ENCODE results near the gene HDDC2. TPM values are rescaled to one million over a fixed set of nuclear protein-coding genes. Genes with fewer than 3 reads are reported as not detected.

Gene HDDC2
- total and polyA plus RNA-seq, 12 donors = 70.9 to 107 (median 103) TPM

- Histone ChIP-seq H3K27me3 (no peaks in the 10 kb centered on the region), H3K4me3 (no peak overlapping the region), H3K4me1 (peaks cover 0 to 15% (median 4%) of the 10 kb centered on the region in 9 donors), H3K36me3 (peaks cover 0 to 77% (median 27%) of the 10 kb centered on the region in 9 donors), H3K27ac (no peak overlapping the region), H3K9me3 (peaks cover 0 to 23% (median 0%) of the 10 kb centered on the region in 11 donors)
- TF ChIP-seq CTCF (IDR thresholded peaks at IDR 0.05) = no peak
- DNase-seq (no peak), ATAC-seq (no peak)
- intact Hi-C loops (cut with DNase I) = loop anchor here in 1 of 10 donors (10.0 kb wide), 1 partner anchor 113 kb away; no protein-coding TSS in a partner anchor
- 97 to 98% methylated on average over 1 of the region's 1 CpG for WGBS, 2 donors
These were observed 23.9 kb downstream of the HDDC2 start for GRCh38 chr6:125277838-125278237.

GRCh38 chr6:125275779-125276178 is 26.0 kb downstream of the HDDC2 start:
- Histone ChIP-seq H3K36me3 (peaks cover 0 to 75% (median 25%) of the 10 kb centered on the region in 9 donors), H3K27me3 (no peaks in the 10 kb centered on the region), H3K9me3 (peaks cover 0 to 9% (median 0%) of the 10 kb centered on the region in 11 donors), H3K4me3 (no peak overlapping the region), H3K4me1 (peaks cover 0 to 15% (median 4%) of the 10 kb centered on the region in 9 donors), H3K27ac (no peak overlapping the region)
- WGBS, 2 donors = 94 to 98% methylated on average over 3 of the region's 3 CpGs
- ATAC-seq (no peak), DNase-seq (no peak)
- no peak for TF ChIP-seq CTCF (IDR thresholded peaks at IDR 0.05)
- intact Hi-C loops (cut with DNase I) = loop anchor here in 1 of 10 donors (10.0 kb wide), 1 partner anchor 111 kb away; no protein-coding TSS in a partner anchor

GRCh38 chr6:125274935-125275334 is 26.8 kb downstream of the HDDC2 start:
- H3K27me3 ChIP-seq = no peaks in the 10 kb centered on the region
- no peak overlapping the region for H3K4me3 ChIP-seq
- peaks cover 0 to under 1% (median 0%) of the 10 kb centered on the region in 11 donors for H3K9me3 ChIP-seq
- peak in 1 of 8 donors; percentile 26 for ATAC-seq
- WGBS, 2 donors = 66 to 74% methylated on average over 3 of the region's 3 CpGs
- peaks cover 0 to 15% (median 4%) of the 10 kb centered on the region in 9 donors for H3K4me1 ChIP-seq
- intact Hi-C loops (cut with DNase I) = loop anchor here in 1 of 10 donors (10.0 kb wide), 1 partner anchor 110 kb away; no protein-coding TSS in a partner anchor
- peaks cover 0 to 67% (median 17%) of the 10 kb centered on the region in 9 donors for H3K36me3 ChIP-seq
- DNase-seq = no peak
- H3K27ac ChIP-seq = peak overlapping the region in 1 of 10 donors; percentile 16
- no peak for TF ChIP-seq CTCF (IDR thresholded peaks at IDR 0.05)

GRCh38 chr6:125273965-125274364 is 27.8 kb downstream of the HDDC2 start:
- intact Hi-C loops (cut with DNase I) = loop anchor here in 1 of 10 donors (10.0 kb wide), 1 partner anchor 109 kb away; no protein-coding TSS in a partner anchor
- no peaks in the 10 kb centered on the region for H3K9me3 ChIP-seq
- peaks cover 0 to 15% (median 3%) of the 10 kb centered on the region in 9 donors for H3K4me1 ChIP-seq
- DNase-seq = peak in 1 of 2 donors; percentile 36
- H3K36me3 ChIP-seq = peaks cover 0 to 66% (median 17%) of the 10 kb centered on the region in 9 donors
- ATAC-seq = peak in 7 of 8 donors; percentile 24 to 68 (median 60)
- WGBS, 2 donors = 85 to 87% methylated on average over 7 of the region's 7 CpGs
- no peak overlapping the region for H3K4me3 ChIP-seq
- TF ChIP-seq CTCF (IDR thresholded peaks at IDR 0.05) = no peak
- H3K27me3 ChIP-seq = no peaks in the 10 kb centered on the region
- peak overlapping the region in 2 of 10 donors; percentile 16 for H3K27ac ChIP-seq
